ENCODE results near the gene HOXB5. TPM values are rescaled to one million over a fixed set of nuclear protein-coding genes. Genes with fewer than 3 reads are reported as not detected.

HOXB5 gene
- total RNA-seq, 6 experiments from 2014 or later, result not detected

DNA sequence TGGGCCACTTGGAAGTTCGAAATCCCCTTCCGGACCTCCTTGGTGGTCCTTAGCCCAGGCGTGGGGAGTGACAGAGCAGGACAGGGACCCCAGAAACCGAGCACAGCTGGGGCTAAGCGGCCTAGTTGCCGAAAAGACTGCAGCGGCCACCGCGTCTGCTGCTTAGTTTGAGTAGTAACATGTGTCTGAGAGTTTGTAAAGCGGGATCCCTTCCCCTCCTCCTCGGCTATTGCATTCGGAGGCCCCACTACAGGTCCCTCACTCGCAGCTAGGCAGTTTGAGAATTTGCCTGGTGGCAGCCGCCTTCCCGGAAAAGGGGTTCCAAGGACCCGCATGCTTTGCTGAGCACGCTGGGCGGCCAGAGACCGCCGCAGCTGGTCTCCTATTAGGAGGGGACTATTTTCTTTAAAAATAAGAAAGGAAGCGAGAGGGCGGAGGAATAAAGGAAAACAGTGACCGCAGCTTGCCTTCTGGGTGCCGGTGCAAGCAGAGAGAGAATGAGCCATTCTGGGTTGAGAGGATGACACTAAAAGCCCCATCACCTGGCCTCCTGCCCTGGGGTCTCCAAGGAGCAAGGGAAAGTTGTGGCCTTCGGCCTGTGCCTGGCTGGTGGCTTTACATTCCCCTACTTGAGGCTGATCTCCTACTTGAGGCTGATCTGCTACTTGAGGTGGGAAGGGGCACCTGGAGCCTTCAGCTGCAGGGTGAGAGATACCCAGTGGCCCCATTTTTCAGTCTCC lies 1.1 kb upstream of the HOXB5 start:
- no peaks in the 10 kb centered on the region; the same call in 1 of the 2 replicates for H3K36me3 Mint-ChIP-seq (ENCODE audit: low read depth)
- TF ChIP-seq, protein P1, sequence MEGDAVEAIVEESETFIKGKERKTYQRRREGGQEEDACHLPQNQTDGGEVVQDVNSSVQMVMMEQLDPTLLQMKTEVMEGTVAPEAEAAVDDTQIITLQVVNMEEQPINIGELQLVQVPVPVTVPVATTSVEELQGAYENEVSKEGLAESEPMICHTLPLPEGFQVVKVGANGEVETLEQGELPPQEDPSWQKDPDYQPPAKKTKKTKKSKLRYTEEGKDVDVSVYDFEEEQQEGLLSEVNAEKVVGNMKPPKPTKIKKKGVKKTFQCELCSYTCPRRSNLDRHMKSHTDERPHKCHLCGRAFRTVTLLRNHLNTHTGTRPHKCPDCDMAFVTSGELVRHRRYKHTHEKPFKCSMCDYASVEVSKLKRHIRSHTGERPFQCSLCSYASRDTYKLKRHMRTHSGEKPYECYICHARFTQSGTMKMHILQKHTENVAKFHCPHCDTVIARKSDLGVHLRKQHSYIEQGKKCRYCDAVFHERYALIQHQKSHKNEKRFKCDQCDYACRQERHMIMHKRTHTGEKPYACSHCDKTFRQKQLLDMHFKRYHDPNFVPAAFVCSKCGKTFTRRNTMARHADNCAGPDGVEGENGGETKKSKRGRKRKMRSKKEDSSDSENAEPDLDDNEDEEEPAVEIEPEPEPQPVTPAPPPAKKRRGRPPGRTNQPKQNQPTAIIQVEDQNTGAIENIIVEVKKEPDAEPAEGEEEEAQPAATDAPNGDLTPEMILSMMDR (IDR thresholded peaks at IDR 0.05), result no peak
- no peak for DNase-seq
- no peak overlapping the region for H3K27ac Mint-ChIP-seq
- peaks cover 91% of the 10 kb centered on the region for H3K27me3 Mint-ChIP-seq (ENCODE audit: insufficient read depth)
- no peaks in the 10 kb centered on the region for H3K9me3 Mint-ChIP-seq
- no peak overlapping the region for H3K4me3 Mint-ChIP-seq
- peaks cover 34% of the 10 kb centered on the region for H3K4me1 Mint-ChIP-seq (ENCODE audit: low read depth)

DNA sequence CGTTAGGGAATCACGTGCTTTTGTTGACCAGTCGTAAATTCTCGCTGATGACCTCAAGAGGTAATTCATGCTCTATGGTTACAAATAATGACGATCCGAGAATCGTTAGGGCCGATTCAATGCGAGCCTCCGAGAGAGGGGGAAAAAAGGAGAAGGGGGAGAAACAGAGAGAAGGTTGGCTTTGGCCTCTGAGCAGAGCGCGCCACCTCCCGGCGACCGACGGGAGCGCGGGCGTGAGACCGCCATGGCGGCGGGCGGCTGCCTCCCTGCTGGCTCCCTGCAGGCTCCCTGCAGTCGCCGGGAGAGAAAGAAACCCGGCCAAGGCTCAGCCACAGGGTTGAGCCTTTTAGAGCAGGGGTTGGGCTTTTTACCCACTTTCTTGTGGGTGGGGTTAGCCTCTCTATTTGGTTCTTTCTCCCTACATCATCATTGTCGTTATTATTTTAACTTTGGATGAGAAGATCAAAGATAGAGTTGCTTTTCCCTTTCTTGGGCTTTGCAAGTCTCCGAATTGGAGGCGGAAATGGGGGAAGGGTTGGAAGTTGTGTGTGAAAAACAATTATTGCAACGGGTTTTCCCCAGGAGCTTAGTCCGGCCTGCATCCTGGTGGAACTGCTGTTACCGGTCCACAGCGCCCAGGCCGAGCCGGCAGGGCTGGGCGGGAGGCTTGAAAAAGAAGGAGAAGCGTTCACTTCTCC lies 410 bp upstream of the HOXB5 start:
- peak; percentile 48 for DNase-seq
- Mint-ChIP-seq H3K36me3 (ENCODE audit: low read depth) (no peaks in the 10 kb centered on the region; the same call in 1 of the 2 replicates), H3K9me3 (no peaks in the 10 kb centered on the region), H3K4me3 (peak overlapping the region; percentile 64), H3K4me1 (ENCODE audit: low read depth) (peaks cover 34% of the 10 kb centered on the region), H3K27ac (no peak overlapping the region), H3K27me3 (ENCODE audit: insufficient read depth) (peaks cover 91% of the 10 kb centered on the region)
- TF ChIP-seq, protein P1 (IDR thresholded peaks at IDR 0.05), result peak; percentile 94

DNA sequence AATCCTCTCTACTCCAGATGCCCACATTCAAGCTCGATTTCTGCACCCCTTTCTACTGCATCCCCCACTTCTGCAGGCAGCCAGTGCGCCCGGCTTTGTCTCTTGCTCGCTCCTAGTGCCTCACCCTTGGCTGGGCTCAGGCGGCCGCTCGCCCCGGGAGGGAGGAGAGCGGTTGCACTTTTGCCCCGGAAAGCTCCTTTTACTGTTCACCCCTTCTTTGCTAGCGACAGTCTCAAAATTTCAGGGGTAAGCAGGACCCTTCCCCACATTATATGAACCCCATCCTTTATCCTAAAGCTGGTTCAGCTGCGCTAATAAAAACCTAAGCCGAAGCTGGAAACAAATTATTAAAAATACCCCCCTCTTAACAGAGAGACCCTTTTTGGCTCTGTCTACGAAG lies 1.0 kb downstream of the HOXB5 start:
- no peaks in the 10 kb centered on the region for H3K9me3 Mint-ChIP-seq

DNA sequence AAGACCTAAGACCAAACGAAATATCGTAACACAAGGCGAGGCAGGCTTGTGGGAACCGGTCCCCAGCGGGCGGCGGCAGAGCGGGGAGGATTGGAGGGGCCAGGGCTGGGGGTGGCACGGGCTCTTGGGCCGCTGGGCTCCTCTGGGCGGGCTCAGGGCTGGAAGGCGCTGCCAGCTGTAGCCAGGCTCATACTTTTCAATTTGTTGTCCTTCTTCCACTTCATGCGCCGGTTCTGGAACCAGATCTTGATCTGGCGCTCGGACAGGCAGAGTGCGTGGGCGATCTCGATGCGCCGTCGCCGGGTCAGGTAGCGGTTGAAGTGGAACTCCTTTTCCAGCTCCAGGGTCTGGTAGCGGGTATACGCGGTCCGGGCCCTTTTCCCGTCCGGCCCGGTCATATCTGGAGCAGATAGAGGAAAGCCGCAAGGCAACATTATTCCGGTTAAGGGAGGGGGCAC lies 1.5 kb downstream of the HOXB5 start:
- Mint-ChIP-seq H3K4me3 (no peak overlapping the region), H3K27ac (no peak overlapping the region), H3K9me3 (no peaks in the 10 kb centered on the region), H3K27me3 (ENCODE audit: insufficient read depth) (peaks cover 92% of the 10 kb centered on the region), H3K36me3 (ENCODE audit: low read depth) (no peaks in the 10 kb centered on the region; the same call in 1 of the 2 replicates), H3K4me1 (ENCODE audit: low read depth) (peaks cover 34% of the 10 kb centered on the region)
- TF ChIP-seq, protein P1 (IDR thresholded peaks at IDR 0.05), result no peak
- DNase-seq, result no peak

More for the DNA sequence above, 1.0 kb downstream of the HOXB5 start:
- Mint-ChIP-seq H3K4me1 (ENCODE audit: low read depth) (peaks cover 34% of the 10 kb centered on the region), H3K27ac (no peak overlapping the region), H3K4me3 (no peak overlapping the region; the same call in 1 of the 2 replicates), H3K36me3 (ENCODE audit: low read depth) (no peaks in the 10 kb centered on the region; the same call in 1 of the 2 replicates), H3K27me3 (ENCODE audit: insufficient read depth) (peaks cover 92% of the 10 kb centered on the region)
- DNase-seq, result no peak
- TF ChIP-seq, protein P1 (IDR thresholded peaks at IDR 0.05), result no peak

DNA sequence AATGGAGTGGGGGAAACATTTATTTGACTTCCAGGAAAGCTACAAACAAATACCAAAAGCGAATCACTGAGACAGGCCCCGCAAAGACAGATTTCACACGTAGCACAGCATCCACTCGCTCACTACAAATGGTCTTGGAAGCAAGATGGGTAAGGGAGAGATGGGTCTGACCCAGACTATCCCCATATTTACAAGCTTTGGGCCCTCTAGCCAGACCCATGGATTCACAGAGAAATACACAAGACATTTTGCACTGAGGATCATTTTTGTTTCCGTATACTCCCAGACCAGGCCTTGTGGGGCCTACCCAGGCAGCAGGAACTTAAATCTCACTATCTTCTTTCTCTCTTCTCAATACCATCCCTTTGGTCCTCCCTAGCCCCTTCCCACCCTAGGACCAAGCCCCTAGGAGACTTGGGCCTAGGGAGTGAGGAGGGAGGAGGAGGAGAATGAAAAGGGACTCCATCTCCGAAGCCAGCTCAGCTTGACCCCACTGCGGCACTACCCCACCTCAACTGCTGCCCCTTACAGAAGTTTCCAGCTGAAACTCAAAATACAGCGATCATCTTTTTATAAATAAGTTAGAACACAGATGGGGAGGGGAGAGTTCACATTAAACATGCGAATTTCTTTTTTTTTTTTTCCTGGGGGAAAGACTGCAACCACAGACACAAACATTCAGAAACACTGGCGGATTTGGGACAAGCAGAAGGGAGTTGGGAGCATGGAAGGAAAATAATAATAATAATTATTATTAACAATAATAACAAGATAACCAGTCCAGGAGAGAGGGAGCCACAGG lies 2.1 kb downstream of the HOXB5 start:
- H3K9me3 Mint-ChIP-seq, result no peaks in the 10 kb centered on the region
- DNase-seq, result no peak
- peaks cover 34% of the 10 kb centered on the region for H3K4me1 Mint-ChIP-seq (ENCODE audit: low read depth)
- TF ChIP-seq, protein P1 (IDR thresholded peaks at IDR 0.05), result no peak
- H3K27me3 Mint-ChIP-seq (ENCODE audit: insufficient read depth), result peaks cover 92% of the 10 kb centered on the region
- no peak overlapping the region for H3K4me3 Mint-ChIP-seq
- no peak overlapping the region for H3K27ac Mint-ChIP-seq
- no peaks in the 10 kb centered on the region; the same call in 1 of the 2 replicates for H3K36me3 Mint-ChIP-seq (ENCODE audit: low read depth)
